HG02623 (cell line): Measurements from ENCODE around the gene PCDHGA3.
"Not testable (repeated sequence)": the region's sequence is repeated elsewhere in the genome, so short reads cannot be mapped to it uniquely, and the experiment has no call there.

Source experiments
- ATAC-seq: cut with Tn5 transposase; IDR thresholded peaks from one replicate; pipeline ENCODE4 v1.9.1; 2021; ENCODE audit warnings: moderate library complexity; ENCODE audit not compliant: unreplicated experiment

Gene PCDHGA3

DNA sequence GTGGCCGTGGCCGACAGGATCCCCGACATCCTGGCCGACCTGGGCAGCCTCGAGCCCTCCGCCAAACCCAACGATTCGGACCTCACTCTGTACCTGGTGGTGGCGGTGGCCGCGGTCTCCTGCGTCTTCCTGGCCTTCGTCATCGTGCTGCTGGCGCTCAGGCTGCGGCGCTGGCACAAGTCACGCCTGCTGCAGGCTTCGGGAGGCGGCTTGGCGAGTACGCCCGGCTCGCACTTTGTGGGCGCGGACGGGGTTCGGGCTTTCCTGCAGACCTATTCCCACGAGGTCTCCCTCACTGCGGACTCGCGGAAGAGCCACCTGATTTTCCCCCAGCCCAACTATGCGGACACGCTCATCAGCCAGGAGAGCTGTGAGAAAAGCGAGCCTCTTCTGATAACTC, 2.4 kb downstream of the PCDHGA3 start:
- ATAC-seq = not testable (repeated sequence)

DNA sequence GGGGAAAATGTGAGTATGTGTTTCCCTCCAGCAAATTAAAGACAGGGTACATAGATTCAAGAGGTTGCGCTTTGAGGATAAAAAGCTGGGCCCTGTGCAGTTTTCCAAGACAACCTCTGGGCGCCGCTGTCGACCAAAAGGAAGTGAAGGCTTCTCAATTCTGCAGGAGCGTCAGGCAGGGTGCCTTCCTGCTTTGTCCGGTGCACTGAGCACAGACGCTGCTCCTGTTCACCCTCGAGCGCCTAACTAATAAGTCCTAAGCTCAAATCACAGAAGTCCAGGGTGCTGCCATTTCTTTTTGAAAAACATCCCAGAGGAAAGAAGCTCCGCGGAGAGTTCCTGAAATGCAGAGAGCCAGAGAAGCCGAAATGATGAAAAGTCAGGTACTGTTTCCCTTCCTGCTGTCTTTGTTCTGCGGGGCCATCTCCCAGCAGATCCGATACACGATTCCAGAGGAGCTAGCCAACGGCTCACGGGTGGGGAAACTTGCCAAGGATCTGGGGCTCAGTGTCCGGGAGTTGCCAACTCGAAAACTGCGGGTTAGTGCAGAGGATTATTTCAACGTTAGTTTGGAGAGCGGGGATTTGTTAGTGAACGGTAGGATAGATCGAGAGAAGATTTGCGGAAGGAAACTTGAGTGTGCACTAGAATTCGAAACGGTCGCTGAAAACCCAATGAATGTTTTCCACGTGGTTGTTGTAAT, 6.4 kb downstream of the PCDHGA3 start, which contains the start of gene PCDHGB1:
Gene PCDHGB1 (plus strand): TSS at position 183 of the 703 bp plus-strand sequence. CDS start 162 bp downstream, at position 345.
- ATAC-seq = no peak

GRCh38 chr5:141351591-141351990, 8.0 kb downstream of the PCDHGA3 start:
- ATAC-seq = no peak

DNA sequence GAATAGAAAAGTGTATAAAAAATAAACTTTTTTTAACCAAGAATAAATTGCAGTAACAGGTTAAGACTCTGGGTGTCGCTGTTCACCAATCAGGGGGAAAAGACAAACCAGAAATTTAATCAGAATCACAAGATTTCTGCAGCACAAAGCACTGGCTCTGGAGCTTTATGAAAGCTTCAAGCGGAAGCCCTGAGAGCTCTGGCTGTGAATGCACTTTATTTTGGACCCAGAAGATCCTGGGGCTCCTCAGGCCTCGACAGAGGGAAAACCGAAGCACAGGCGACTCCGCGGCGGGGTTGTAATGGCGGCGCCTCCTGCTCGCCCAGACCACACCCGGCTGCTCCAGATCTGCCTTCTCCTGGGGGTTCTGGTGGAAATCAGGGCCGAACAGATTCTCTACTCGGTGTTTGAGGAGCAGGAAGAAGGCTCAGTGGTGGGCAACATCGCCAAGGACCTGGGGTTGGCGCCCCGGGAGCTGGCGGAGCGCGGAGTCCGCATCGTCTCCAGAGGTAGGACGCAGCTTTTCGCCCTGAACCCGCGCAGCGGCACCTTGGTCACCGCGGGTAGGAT, 11.4 kb downstream of the PCDHGA3 start, which contains the start of gene PCDHGA4:
Gene PCDHGA4 (plus strand): TSS at position 122 of the 570 bp plus-strand sequence. CDS start 87 bp downstream, at position 209.
- ATAC-seq = no peak

DNA sequence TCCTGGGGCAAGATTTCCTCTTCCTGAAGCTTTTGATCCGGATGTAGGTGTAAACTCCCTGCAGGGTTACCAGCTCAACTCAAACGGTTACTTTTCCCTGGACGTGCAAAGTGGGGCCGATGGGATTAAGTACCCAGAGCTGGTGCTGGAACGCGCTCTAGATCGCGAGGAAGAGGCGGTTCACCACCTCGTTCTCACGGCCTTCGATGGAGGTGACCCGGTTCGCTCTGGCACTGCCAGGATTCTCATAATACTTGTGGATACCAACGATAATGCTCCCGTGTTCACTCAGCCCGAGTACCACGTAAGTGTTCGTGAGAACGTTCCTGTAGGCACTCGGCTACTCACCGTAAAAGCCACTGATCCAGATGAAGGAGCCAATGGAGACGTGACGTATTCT, 12.0 kb downstream of the PCDHGA3 start:
- no peak for ATAC-seq

DNA sequence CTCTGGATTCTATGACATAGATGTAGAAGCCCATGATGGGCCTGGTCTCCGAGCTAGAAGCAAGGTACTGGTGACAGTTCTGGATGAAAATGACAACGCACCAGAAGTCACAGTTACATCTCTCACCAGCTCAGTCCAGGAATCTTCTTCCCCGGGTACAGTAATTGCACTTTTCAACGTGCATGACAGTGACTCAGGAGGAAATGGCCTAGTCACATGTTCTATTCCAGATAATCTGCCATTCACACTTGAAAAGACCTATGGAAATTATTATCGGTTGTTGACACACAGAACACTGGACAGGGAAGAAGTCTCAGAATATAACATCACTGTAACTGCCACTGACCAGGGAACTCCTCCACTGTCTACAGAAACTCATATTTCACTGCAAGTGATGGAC, 12.5 kb downstream of the PCDHGA3 start:
- ATAC-seq = no peak

DNA sequence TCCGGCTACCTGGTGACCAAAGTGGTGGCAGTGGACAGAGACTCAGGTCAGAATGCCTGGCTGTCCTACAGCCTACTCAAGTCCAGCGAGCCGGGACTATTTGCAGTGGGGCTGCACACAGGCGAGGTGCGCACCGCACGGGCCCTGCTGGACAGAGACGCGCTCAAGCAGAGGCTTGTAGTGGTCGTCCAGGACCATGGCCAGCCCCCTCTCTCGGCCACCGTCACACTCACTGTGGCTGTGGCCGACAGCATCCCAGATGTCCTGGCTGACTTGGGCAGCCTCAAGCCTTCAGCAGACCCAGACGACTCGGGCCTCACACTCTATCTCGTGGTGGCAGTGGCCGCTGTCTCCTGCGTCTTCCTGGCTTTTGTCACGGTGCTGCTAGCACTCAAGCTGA, 13.3 kb downstream of the PCDHGA3 start:
- ATAC-seq = no peak

GRCh38 chr5:141359790-141360426, 16.3 kb downstream of the PCDHGA3 start, which contains the start of gene PCDHGB2:
PCDHGB2 (plus strand) TSS chr5:141359994; CDS start chr5:141360136, 142 bp downstream.
- ATAC-seq = peak; percentile 68

DNA sequence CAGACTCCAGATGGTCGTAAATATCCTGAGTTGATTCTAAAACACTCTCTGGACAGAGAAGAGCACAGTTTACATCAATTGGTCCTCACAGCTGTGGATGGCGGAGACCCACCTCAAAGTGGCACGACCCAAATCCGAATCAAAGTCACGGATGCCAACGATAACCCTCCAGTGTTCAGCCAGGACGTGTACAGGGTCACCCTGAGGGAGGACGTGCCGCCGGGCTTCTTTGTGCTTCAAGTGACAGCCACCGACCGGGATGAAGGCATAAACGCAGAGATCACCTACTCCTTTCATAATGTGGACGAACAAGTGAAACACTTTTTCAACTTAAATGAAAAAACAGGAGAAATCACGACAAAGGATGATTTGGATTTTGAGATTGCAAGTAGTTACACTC, 17.1 kb downstream of the PCDHGA3 start:
- no peak for ATAC-seq

DNA sequence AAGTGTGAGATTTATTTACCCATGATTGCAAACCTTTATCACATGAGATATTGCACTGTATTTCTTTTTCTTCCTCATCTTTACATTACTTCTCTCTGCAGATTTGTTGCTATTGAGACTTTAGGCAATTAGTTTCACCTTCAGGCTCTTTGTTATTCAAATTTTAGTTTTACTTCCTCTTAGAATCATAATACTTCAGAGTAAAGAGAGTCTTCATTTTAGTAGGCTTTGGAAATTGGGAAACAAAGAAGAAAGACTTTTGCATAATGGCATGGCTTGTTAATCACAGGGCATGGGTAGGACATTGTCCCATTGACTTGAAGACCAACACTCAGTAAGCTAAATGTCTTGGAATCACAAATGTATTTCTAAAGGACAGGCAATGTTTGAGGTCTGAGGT, 19.1 kb downstream of the PCDHGA3 start:
- no peak for ATAC-seq

DNA sequence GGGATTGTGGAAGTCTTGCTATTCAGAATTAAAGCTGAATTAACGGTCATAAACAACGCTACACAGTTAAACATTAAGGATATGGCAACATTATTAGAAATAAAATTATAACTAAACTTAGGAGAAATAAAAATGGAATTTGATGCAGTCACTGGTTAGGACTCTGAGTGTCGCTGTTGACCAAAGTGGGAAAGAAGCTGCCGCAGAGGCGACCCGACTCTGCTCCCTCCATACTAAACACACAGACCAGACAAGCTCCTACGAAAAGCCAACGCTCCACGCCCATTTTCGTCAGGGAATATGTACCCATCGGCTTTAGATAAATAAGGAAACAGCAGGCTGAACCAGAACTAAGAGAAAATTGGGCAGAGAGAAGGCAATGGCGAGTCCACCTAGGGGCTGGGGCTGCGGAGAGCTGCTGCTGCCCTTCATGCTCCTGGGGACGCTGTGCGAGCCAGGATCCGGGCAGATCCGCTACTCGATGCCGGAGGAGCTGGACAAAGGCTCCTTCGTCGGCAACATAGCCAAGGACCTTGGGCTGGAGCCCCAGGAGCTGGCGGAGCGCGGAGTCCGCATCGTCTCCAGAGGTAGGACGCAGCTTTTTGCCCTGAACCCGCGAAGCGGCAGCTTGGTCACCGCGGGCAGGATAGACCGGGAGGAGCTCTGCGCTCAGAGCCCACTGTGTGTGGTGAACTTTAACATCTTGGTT, 20.5 kb downstream of the PCDHGA3 start, which contains the start of gene PCDHGA5:
Gene PCDHGA5 (plus strand): TSS at position 211 of the 709 bp plus-strand sequence. CDS start 169 bp downstream, at position 380.
- no peak for ATAC-seq

DNA sequence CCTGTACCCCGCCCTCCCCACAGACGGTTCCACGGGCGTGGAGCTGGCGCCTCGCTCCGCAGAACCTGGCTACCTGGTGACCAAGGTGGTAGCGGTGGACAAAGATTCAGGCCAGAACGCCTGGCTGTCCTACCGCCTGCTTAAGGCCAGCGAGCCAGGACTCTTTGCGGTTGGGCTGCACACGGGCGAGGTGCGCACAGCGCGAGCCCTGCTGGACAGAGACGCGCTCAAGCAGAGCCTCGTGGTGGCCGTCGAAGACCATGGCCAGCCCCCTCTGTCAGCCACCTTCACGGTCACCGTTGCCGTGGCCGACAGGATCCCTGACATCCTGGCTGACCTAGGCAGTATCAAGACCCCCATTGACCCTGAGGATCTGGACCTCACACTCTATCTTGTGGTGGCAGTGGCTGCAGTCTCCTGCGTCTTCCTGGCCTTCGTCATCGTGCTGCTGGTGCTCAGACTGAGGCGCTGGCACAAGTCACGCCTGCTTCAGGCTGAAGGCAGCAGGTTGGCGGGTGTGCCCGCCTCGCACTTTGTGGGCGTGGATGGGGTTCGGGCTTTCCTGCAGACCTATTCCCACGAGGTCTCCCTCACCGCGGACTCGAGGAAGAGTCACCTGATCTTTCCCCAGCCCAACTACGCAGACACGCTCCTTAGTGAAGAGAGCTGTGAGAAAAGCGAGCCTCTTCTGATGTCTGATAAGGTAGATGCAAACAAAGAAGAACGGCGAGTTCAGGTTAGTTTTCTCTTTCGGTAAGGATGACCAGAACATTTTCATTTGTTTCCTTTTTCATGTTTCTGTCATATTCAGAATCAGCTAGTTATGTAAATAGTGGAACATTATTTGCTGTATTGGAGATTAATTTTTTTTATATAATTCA, 22.6 kb downstream of the PCDHGA3 start:
- no peak for ATAC-seq

DNA sequence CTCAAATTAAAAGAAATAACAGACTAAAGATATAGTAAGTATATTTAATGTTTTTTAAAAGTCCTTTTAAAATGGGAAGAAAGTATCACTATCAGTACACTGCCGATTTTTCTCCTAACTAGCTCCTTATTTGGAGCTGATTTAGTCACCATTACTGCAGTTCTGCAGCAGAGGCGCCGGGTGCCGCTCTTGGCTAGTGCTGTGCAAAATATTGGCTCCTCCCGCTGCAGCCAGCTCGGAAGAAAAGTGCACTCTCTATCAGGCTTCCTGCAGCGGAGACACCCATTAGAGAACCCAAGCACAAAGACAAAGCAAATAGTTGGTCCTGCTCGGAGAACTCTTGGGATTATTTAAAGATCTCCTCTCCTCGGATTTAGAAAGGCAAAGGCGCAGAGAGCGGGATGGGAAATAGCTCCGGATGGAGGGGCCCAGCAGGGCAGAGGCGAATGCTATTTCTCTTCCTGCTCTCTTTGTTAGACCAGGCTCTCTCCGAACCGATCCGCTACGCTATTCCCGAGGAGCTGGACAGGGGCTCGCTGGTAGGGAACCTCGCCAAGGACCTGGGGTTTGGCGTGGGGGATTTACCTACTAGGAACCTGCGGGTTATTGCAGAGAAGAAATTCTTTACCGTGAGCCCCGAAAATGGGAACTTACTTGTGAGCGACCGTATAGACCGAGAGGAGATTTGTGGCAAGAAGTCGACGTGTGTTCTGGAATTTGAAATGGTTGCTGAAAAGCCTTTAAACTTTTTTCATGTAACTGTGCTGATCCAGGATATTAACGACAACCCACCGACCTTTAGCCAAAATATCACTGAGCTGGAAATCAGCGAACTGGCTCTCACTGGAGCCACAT, 26.6 kb downstream of the PCDHGA3 start, which contains the start of gene PCDHGB3:
Gene PCDHGB3 (plus strand): TSS at position 249 of the 855 bp plus-strand sequence. CDS start 153 bp downstream, at position 402.
- peak; percentile 89 for ATAC-seq

GRCh38 chr5:141371572-141372475, 28.2 kb downstream of the PCDHGA3 start:
- ATAC-seq = no peak

- no peak for ATAC-seq
Measured at GRCh38 chr5:141373673-141374317, 30.2 kb downstream of the PCDHGA3 start, which contains the start of gene PCDHGA6. PCDHGA6 (plus strand) TSS chr5:141373891; CDS start chr5:141374084, 193 bp downstream.

DNA sequence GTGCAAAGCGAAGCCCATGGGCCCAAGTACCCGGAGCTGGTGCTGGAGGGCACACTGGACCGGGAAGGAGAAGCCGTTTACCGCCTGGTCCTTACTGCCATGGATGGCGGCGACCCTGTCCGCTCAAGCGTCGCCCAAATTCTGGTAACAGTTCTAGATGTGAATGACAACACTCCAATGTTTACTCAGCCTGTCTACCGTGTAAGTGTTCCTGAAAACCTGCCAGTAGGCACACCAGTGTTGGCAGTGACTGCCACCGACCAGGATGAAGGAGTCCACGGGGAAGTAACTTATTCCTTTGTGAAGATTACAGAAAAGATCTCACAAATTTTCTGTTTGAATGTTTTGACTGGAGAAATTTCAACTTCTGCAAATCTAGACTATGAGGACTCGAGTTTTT, 31.0 kb downstream of the PCDHGA3 start:
- no peak for ATAC-seq

DNA sequence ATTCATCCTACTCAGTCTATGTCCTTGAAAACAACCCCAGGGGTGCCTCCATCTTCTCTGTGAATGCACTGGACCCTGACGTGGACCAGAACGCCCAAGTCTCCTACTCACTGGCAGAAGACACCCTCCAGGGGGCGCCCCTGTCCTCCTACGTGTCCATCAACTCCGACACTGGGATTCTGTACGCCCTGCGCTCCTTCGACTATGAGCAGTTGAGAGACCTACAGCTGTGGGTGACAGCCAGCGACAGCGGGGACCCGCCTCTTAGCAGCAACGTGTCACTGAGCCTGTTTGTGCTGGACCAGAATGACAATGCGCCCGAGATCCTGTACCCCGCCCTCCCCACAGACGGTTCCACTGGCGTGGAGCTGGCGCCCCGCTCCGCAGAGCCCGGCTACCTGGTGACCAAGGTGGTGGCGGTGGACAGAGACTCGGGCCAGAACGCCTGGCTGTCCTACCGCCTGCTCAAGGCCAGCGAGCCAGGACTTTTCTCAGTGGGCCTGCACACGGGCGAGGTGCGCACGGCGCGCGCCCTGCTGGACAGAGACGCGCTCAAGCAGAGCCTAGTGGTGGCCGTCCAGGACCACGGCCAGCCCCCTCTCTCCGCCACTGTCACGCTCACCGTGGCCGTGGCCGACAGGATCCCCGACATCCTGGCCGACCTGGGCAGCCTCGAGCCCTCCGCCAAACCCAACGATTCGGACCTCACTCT, 32.0 kb downstream of the PCDHGA3 start:
- not testable (repeated sequence) for ATAC-seq
